ENCODE measurements around the gene RLBP1. TPM values are rescaled to one million over a fixed set of nuclear protein-coding genes. Genes with fewer than 3 reads are reported as not detected.

RLBP1 gene
- total and polyA plus RNA-seq, 2 of the 13 experiments (the other 11 are each of a cell fraction or from before 2014, with no cell fraction given) = 0.07 TPM; not detected in 1

DNA sequence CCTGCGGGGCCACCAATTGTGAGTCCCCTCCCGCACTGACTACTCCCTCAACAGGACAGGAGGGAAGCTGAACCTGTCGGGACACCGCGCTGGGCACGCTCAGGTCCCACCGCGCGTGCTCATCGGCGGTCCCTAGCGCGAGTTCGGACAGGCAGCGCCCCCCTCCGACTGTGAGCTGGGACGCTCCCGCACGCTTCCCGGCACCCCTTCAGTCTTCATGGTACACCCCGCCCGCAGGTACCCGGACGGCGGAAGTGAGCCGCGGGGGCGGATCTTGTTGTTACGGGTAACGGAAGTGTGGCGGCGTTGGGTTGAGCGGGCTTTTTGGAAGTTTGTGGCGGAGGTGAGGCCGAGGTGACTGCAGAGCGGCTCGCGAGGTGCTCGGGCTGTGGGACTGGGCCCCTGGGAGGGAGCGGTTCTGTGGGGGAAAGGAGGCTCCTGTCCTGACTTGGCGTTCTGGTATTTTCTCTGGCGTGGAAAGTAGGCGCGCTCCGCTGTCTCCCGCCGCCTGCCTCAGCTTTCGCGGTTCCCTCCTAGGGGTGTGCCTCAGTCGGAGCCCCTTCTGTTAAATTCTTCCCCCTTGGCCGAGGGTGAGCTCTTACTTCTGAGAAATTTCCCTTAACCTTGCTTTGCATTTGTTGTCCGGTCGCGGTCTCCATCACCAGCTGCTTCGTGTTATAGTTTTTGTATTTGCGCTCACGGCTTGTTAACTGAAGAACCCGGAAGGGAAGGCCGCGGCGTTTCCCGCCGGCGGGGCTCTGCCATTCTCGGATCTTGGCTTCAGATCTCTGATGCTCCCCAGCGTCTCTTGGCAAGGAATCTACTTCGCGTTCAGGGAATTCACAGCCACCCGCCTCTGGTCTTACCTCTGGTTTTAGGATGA, 22.6 kb upstream of the RLBP1 start, which contains the start of gene FANCI:
Gene FANCI (plus strand): TSS at position 289 of the 883 bp plus-strand sequence. CDS start 3,669 bp downstream, outside the sequence.
- peak within 1 kb of the TSS; percentile 86 to 87 (median 86) for H3K4me3 ChIP-seq (replicated peaks in 1 of 3; ENCODE audit: insufficient read depth in 1 of 3, low read depth in 2 of 3, low read length in 3 of 3)
- POLR2A ChIA-PET = interaction anchor here (0.7 to 1.3 kb wide), 3 partner anchors 12 to 68 kb away, joined by 3 to 4 read pairs (median 3); no protein-coding TSS in a partner anchor
- H3K4me2 ChIP-seq (ENCODE audit: low read depth, low read length) = peak within 1 kb of the TSS; percentile 96
- peak; percentile 87 for DNase-seq (ENCODE audit: low spot score)
- peaks cover 22% of the 10 kb centered on the region for H3K4me1 ChIP-seq (ENCODE audit: insufficient read depth, low read length)
- peaks cover 0 to 11% of the 10 kb centered on the region in 2 experiments; a peak in 4 of 5 replicates for H3K27me3 ChIP-seq (ENCODE audit: control insufficient read depth in 1 of 2, insufficient read depth in 2 of 2, low read length in 2 of 2)
- no peaks in the 10 kb centered on the region for H4K20me1 ChIP-seq (ENCODE audit: insufficient read depth, low read length)
- CTCF ChIA-PET (ENCODE audit: low intra/inter-chr PET ratio, low total read pairs) = interaction anchor here (0.8 to 1.5 kb wide), 2 partner anchors 37 to 38 kb away, joined by 3 to 4 read pairs; no protein-coding TSS in a partner anchor
- peak; percentile 96 for ATAC-seq
- peaks cover 29% of the 10 kb centered on the region for H3K79me2 ChIP-seq (ENCODE audit: insufficient read depth, low read length)
- intact Hi-C loops (cut with micrococcal nuclease; ENCODE audit: unreplicated experiment) (loop anchor here (1.0 kb wide), 1 partner anchor 90 kb away; the partner anchor contains the start of gene POLG), in situ Hi-C loops (cut with HindIII; ENCODE audit: extremely low pct_ligation_motif_present, low pct_unique_long_range_greater_than_20kb) (loop anchor here (5.0 kb wide), 1 partner anchor 37 kb away; no protein-coding TSS in a partner anchor)
- peak within 1 kb of the TSS; percentile 77 for H3K9ac ChIP-seq (ENCODE audit: insufficient read depth, low read depth, low read length)
- peaks cover 11% of the 10 kb centered on the region; the same call in 1 of the 2 replicates for H3K9me3 ChIP-seq (ENCODE audit: low read length)
- BruUV-seq (replicated peaks) = TSS peak; percentile 71
- WGBS (ENCODE audit: low lambda C conversion rate) = 1% methylated on average over 24 of the region's 69 CpGs
- peak; percentile 79 for FAIRE-seq
- H3K27ac ChIP-seq (ENCODE audit: extremely low read length, insufficient read depth, low read length) = peak within 1 kb of the TSS; percentile 57
- peaks cover 3 to 11% of the 10 kb centered on the region in 2 experiments; a peak in 3 of 5 replicates for H3K36me3 ChIP-seq (replicated peaks in 1 of 2; ENCODE audit: control insufficient read depth in 1 of 2, insufficient read depth in 2 of 2, low read length in 2 of 2)
- peak within 1 kb of the TSS; percentile 88 for H2AFZ ChIP-seq (ENCODE audit: low read length)
- TF ChIP-seq ZNF382 (CRISPR knock-in tag; IDR thresholded peaks at IDR 0.05; ENCODE audit: borderline replicate concordance) = no peak
- TF ChIP-seq ZNF225 (CRISPR knock-in tag; IDR thresholded peaks at IDR 0.05) = peak; percentile 37; the same call in 1 of the 2 replicates
- no peak for TF ChIP-seq TCF7L2 (IDR thresholded peaks at IDR 0.05; ENCODE audit: low read depth, low read length)
- no peak for TF ChIP-seq ZNF724P (CRISPR knock-in tag; IDR thresholded peaks at IDR 0.05; ENCODE audit: borderline replicate concordance)
- TF ChIP-seq, protein P1, sequence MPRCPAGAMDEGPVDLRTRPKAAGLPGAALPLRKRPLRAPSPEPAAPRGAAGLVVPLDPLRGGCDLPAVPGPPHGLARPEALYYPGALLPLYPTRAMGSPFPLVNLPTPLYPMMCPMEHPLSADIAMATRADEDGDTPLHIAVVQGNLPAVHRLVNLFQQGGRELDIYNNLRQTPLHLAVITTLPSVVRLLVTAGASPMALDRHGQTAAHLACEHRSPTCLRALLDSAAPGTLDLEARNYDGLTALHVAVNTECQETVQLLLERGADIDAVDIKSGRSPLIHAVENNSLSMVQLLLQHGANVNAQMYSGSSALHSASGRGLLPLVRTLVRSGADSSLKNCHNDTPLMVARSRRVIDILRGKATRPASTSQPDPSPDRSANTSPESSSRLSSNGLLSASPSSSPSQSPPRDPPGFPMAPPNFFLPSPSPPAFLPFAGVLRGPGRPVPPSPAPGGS (CRISPR knock-in tag; IDR thresholded peaks at IDR 0.05) = 0 out of 2 replicates have a peak, but pooled peaks have one; percentile 26
- TF ChIP-seq, protein P2, sequence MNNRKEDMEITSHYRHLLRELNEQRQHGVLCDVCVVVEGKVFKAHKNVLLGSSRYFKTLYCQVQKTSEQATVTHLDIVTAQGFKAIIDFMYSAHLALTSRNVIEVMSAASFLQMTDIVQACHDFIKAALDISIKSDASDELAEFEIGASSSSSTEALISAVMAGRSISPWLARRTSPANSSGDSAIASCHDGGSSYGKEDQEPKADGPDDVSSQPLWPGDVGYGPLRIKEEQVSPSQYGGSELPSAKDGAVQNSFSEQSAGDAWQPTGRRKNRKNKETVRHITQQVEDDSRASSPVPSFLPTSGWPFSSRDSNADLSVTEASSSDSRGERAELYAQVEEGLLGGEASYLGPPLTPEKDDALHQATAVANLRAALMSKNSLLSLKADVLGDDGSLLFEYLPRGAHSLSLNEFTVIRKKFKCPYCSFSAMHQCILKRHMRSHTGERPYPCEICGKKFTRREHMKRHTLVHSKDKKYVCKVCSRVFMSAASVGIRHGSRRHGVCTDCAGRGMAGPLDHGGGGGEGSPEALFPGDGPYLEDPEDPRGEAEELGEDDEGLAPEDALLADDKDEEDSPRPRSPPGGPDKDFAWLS (CRISPR knock-in tag; IDR thresholded peaks at IDR 0.05; ENCODE audit: borderline replicate concordance) = no peak
- TF ChIP-seq, protein P3, sequence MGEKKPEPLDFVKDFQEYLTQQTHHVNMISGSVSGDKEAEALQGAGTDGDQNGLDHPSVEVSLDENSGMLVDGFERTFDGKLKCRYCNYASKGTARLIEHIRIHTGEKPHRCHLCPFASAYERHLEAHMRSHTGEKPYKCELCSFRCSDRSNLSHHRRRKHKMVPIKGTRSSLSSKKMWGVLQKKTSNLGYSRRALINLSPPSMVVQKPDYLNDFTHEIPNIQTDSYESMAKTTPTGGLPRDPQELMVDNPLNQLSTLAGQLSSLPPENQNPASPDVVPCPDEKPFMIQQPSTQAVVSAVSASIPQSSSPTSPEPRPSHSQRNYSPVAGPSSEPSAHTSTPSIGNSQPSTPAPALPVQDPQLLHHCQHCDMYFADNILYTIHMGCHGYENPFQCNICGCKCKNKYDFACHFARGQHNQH (CRISPR knock-in tag; IDR thresholded peaks at IDR 0.05) = peak; percentile 86
- TF ChIP-seq SOX5 (CRISPR knock-in tag; IDR thresholded peaks at IDR 0.05; ENCODE audit: borderline replicate concordance) = no peak; the same call in 1 of the 2 replicates
- TF ChIP-seq, protein P4, sequence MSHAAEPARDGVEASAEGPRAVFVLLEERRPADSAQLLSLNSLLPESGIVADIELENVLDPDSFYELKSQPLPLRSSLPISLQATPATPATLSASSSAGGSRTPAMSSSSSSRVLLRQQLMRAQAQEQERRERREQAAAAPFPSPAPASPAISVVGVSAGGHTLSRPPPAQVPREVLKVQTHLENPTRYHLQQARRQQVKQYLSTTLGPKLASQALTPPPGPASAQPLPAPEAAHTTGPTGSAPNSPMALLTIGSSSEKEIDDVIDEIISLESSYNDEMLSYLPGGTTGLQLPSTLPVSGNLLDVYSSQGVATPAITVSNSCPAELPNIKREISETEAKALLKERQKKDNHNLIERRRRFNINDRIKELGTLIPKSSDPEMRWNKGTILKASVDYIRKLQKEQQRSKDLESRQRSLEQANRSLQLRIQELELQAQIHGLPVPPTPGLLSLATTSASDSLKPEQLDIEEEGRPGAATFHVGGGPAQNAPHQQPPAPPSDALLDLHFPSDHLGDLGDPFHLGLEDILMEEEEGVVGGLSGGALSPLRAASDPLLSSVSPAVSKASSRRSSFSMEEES (CRISPR knock-in tag; IDR thresholded peaks at IDR 0.05) = no peak
- TF ChIP-seq, protein P5, sequence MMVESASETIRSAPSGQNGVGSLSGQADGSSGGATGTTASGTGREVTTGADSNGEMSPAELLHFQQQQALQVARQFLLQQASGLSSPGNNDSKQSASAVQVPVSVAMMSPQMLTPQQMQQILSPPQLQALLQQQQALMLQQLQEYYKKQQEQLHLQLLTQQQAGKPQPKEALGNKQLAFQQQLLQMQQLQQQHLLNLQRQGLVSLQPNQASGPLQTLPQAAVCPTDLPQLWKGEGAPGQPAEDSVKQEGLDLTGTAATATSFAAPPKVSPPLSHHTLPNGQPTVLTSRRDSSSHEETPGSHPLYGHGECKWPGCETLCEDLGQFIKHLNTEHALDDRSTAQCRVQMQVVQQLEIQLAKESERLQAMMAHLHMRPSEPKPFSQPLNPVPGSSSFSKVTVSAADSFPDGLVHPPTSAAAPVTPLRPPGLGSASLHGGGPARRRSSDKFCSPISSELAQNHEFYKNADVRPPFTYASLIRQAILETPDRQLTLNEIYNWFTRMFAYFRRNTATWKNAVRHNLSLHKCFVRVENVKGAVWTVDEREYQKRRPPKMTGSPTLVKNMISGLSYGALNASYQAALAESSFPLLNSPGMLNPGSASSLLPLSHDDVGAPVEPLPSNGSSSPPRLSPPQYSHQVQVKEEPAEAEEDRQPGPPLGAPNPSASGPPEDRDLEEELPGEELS (CRISPR knock-in tag; IDR thresholded peaks at IDR 0.05) = no peak; the same call in 1 of the 2 replicates
- no peak for TF ChIP-seq ZKSCAN8 (CRISPR knock-in tag; IDR thresholded peaks at IDR 0.05; ENCODE audit: borderline replicate concordance)
- no peak for TF ChIP-seq ZNF577 (CRISPR knock-in tag; IDR thresholded peaks at IDR 0.05; ENCODE audit: borderline replicate concordance, low read depth)
- TF ChIP-seq GTF3A (CRISPR knock-in tag; conservative IDR thresholded peaks at IDR 0.05) = no peak
- no peak for TF ChIP-seq ZNF383 (CRISPR knock-in tag; IDR thresholded peaks at IDR 0.05; ENCODE audit: borderline replicate concordance)

All from HepG2 (cell line).